ENCODE results near the gene DPF3.

DNA sequence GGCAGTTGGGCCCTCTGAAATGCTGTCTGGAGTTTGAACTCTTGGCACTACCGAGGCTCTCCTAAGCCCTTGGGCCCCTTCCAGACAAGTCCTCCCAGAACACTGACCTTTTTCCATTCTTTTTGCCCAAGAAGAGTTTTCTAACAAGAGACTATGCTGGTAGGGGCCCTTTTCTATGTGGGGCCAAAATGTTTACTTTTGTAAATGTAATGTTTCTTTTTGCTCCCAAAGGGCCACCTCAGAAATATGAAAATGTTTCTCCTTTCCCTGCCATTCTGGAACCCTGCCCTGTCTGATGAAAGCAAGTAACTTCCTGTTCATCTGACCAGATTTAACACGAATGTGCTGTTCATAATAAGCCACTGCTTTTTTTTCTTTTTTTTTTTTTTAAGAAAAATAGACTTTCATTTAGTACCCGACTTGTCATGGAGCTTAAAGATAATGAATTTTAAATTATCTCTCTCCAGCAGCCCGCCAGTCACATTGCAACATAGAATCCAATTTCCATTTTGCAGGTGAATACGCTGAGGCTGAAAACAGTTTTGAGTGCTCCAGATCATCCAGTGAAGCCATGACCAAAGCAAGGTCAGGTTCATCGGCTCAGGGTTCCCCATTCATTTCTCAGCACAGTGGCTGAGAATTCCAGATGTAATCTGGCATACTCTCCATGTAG is 169.9 kb downstream of the DPF3 start:
- TF ChIP-seq, protein P1, sequence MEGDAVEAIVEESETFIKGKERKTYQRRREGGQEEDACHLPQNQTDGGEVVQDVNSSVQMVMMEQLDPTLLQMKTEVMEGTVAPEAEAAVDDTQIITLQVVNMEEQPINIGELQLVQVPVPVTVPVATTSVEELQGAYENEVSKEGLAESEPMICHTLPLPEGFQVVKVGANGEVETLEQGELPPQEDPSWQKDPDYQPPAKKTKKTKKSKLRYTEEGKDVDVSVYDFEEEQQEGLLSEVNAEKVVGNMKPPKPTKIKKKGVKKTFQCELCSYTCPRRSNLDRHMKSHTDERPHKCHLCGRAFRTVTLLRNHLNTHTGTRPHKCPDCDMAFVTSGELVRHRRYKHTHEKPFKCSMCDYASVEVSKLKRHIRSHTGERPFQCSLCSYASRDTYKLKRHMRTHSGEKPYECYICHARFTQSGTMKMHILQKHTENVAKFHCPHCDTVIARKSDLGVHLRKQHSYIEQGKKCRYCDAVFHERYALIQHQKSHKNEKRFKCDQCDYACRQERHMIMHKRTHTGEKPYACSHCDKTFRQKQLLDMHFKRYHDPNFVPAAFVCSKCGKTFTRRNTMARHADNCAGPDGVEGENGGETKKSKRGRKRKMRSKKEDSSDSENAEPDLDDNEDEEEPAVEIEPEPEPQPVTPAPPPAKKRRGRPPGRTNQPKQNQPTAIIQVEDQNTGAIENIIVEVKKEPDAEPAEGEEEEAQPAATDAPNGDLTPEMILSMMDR (IDR thresholded peaks at IDR 0.05) = no peak
- no peak for TF ChIP-seq POLR2A (IDR thresholded peaks at IDR 0.05)

All from heart left ventricle (tissue), 13 donors.